OCI-LY1 (cell line): ENCODE data around the gene MOV10.

Experiments used
- EZH2 ChIP-seq: fragments of 200-600 bp; sonication (generic), shearing (Covaris generic); IDR thresholded peaks from 2 replicates; pipeline ENCODE4 v1.8.0; 2017; ENCODE audit warnings: borderline replicate concordance, mixed run types, mild to moderate bottlenecking, antibody characterized with exemption, low read length, moderate library complexity, mixed read lengths
- TF ChIP-seq, protein P1 (sequence below): fragments of 200-600 bp; sonication (generic), shearing (Covaris generic); IDR thresholded peaks from 2 replicates; pipeline ENCODE4 v1.5.1; 2017; ENCODE audit warnings: mild to moderate bottlenecking, antibody characterized with exemption, low read length, moderate library complexity, mixed read lengths

DNA sequence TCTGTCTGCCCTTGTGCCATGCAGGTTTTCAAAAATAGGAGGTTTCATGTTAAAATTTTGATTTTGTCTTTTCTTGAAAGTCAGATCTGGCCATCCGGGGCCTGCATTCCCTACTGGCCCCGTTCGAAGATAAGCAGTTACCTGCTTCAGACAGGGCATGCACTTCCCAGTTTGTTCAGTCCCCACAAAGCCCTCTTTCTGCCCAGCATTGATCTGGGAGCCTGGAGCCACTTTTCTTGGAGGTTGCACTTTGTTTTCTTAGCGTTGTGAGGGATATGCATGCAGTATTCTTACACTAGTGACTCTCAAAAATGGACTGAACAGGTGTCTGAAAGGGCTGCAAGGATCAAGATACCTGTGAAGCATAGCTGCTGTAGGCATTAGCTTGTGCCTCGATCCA is 11.5 kb downstream of the MOV10 start:
- TF ChIP-seq, protein P1, sequence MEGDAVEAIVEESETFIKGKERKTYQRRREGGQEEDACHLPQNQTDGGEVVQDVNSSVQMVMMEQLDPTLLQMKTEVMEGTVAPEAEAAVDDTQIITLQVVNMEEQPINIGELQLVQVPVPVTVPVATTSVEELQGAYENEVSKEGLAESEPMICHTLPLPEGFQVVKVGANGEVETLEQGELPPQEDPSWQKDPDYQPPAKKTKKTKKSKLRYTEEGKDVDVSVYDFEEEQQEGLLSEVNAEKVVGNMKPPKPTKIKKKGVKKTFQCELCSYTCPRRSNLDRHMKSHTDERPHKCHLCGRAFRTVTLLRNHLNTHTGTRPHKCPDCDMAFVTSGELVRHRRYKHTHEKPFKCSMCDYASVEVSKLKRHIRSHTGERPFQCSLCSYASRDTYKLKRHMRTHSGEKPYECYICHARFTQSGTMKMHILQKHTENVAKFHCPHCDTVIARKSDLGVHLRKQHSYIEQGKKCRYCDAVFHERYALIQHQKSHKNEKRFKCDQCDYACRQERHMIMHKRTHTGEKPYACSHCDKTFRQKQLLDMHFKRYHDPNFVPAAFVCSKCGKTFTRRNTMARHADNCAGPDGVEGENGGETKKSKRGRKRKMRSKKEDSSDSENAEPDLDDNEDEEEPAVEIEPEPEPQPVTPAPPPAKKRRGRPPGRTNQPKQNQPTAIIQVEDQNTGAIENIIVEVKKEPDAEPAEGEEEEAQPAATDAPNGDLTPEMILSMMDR: no peak
- TF ChIP-seq EZH2: no peak
